ENCODE measurements around the gene CDH23. TPM values are rescaled to one million over a fixed set of nuclear protein-coding genes. Genes with fewer than 3 reads are reported as not detected.

CDH23 gene
- polyA plus RNA-seq, 1 donor from 2014 or later: not detected

DNA sequence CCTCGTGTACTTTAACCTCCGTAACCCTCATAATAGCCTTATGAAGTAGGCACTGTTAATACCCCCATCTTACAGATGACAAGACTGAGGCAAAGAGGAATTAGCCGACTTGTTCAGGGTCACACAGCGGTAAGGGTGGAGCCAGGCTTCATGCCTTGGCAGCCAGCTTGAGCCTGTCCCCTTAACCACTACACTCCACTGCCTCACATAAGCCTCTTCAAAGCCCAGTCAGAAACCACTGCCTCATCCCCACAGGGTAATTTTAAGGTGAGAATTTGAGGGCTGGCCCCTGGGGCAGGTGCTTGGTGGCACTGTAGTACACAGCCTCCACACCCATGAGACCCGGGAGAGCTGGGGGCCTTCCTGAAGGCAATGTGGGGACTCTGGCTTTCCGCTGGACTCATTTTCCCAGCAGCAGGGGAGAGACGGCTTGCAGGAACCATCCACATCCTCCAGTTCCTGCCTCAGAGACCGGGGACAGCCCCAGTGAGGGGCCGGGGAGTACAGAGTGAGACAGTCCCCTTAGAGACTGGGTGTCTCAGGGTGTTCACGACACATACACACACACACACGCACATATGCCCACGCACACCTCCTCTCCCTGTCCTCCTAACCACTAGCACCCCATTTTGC, 330.5 kb downstream of the CDH23 start:
- Mint-ChIP-seq H3K36me3 (no peaks in the 10 kb centered on the region), H3K9me3 (no peaks in the 10 kb centered on the region), H3K27me3 (no peaks in the 10 kb centered on the region), H3K4me3 (peak overlapping the region; percentile 15 to 95 (median 78)), H3K4me1 (peaks cover 32 to 43% (median 35%) of the 10 kb centered on the region in 3 donors), H3K27ac (peak overlapping the region; percentile 75 to 97 (median 95))

DNA sequence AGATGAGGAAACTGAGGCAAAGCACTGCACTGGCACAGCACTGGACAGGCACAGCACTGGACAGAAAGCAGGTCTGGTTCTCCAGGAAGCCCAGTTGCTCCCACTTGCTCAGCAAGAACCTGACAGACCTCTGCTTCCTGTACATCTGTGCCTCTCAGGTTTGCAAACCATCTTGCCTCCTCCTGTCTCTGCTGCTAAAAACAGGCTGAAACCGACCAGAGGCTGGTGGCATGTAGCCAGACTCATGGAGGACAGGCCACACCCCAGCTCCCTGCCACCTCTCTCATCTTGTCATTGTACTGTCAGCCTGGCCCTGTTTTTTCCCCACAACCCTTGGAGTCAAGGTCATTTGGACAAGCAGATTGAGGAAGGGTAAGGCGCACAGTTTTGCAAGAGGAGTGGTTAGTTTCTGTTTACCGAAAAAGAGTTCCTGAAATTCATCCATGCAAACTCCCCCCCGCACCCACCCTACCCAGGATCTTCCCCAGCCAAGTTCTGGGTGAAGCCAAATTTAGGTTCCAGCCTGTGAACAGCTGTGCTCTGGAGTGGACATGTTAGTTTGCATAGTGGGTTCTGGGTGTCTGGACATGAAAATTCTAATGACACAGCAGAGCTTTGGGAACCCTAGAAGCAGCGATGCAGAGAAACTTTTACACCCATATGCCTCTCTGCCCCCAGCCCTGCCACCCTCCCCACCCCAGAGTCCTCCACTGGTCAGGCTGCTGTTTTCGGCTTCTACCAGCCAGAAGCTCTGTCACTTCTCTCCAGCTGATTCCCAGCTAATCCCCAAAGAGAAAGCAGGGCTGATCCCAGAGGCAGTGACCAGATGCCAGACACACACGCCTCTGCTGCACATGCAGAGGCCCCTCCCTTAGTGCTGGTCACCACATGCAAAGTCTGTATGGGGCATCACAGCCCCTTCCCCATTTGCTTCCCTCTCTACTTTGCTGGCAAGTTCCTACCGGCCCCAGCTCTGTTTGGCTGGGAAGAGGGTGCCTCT, 331.3 kb downstream of the CDH23 start:
- H3K27ac Mint-ChIP-seq: peak overlapping the region; percentile 75 to 97 (median 95)
- H3K4me1 Mint-ChIP-seq: peaks cover 27 to 49% (median 43%) of the 10 kb centered on the region in 3 donors
- H3K36me3 Mint-ChIP-seq: peaks cover 2% of the 10 kb centered on the region
- no peaks in the 10 kb centered on the region for H3K9me3 Mint-ChIP-seq
- peak overlapping the region; percentile 15 to 95 (median 78) for H3K4me3 Mint-ChIP-seq
- no peaks in the 10 kb centered on the region for H3K27me3 Mint-ChIP-seq

DNA sequence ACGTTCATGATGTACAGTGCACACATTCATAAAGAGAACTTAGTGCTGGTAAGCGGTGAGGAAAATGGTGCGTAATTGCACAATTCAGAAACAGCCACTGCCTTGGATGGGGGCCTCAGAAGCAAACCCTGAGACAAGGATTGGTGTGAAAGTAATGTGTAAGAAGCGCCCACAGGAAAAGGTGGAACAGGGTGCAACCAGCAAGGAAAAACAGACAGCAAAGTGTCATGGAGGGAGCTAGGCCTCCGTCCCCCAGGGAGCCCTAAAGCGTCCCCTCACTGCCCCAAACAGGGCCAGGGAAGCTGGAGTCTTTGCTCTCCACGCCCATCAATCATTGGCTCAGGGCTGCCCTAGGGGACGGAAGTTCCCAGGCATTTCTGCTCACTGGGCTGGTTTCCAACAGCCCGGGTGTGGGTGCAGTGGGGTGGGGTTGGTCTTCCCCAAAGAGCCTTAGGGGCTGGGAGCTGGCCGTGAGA, 332.5 kb downstream of the CDH23 start:
- Mint-ChIP-seq H3K4me3 (peak overlapping the region in 3 of 4 donors; percentile 1 to 95 (median 90)), H3K4me1 (peaks cover 33 to 57% (median 52%) of the 10 kb centered on the region in 3 donors), H3K27ac (peak overlapping the region in 2 of 3 donors; percentile 54 to 75), H3K9me3 (no peaks in the 10 kb centered on the region), H3K36me3 (peaks cover 3% of the 10 kb centered on the region), H3K27me3 (no peaks in the 10 kb centered on the region)

- Mint-ChIP-seq H3K4me3 (no peak overlapping the region), H3K27ac (no peak overlapping the region), H3K9me3 (no peaks in the 10 kb centered on the region)
Measured at GRCh38 chr10:71731791-71732190, 335.1 kb downstream of the CDH23 start.

GRCh38 chr10:71734797-71735196, 338.1 kb downstream of the CDH23 start:
- Mint-ChIP-seq H3K4me3 (peak overlapping the region in 2 of 4 donors; percentile 72), H3K4me1 (peaks cover 23 to 51% (median 50%) of the 10 kb centered on the region in 3 donors), H3K27me3 (no peaks in the 10 kb centered on the region), H3K9me3 (no peaks in the 10 kb centered on the region), H3K36me3 (peaks cover 3% of the 10 kb centered on the region), H3K27ac (peak overlapping the region in 2 of 3 donors; percentile 91 to 93)

More at GRCh38 chr10:71731791-71732190, 335.1 kb downstream of the CDH23 start:
- Mint-ChIP-seq H3K27me3 (no peaks in the 10 kb centered on the region), H3K4me1 (peaks cover 31 to 61% (median 58%) of the 10 kb centered on the region in 3 donors), H3K36me3 (peaks cover 3% of the 10 kb centered on the region)

DNA sequence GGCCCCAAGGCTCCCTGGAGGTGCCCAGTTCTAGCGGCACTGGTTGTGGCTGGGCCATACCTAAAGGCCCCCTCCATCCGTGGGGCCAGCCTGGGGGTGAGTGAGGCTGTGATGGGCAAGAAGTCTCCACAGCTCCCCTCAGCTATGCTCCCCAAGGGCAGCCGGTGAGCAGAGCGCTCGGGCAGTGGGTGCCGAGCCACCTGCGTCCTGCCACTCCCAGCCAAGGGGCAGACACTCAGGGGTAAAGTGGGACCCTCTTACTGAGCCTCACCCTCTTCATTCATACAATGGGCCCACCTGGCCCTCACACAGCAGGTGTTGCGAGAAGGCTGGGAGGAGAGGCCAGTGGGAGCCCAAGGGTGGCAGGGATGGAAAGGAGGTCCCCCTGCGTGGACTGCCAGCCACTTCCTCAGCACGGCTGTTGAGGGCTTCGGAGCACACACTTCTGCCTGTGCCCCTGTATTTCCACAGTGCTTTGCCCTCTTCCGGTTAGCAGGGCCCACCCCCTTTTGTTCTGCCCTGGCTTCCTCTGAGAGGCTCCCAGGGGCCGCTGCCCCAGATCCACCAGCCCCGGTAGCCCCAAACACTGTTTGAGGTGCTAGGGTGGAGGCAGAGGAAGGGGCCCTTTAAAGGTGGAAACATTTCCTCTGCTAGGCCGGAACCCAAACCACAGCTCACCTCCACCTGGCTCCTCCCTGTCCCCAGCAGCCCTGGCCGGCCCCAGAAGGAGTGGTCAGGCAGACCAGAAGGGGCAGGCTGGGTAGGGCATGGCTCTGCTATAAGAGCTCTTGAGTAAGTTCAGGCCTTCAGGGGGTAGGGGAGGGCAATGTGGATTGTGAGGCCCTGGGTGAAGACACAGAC, 339.2 kb downstream of the CDH23 start:
- H3K27me3 Mint-ChIP-seq: peaks cover under 1% of the 10 kb centered on the region
- peak overlapping the region; percentile 13 to 93 (median 91) for H3K27ac Mint-ChIP-seq
- no peaks in the 10 kb centered on the region for H3K9me3 Mint-ChIP-seq
- H3K4me3 Mint-ChIP-seq: peak overlapping the region in 3 of 4 donors; percentile 0 to 88 (median 50)
- H3K36me3 Mint-ChIP-seq: peaks cover 3% of the 10 kb centered on the region
- H3K4me1 Mint-ChIP-seq: peaks cover 28 to 60% (median 55%) of the 10 kb centered on the region in 3 donors

DNA sequence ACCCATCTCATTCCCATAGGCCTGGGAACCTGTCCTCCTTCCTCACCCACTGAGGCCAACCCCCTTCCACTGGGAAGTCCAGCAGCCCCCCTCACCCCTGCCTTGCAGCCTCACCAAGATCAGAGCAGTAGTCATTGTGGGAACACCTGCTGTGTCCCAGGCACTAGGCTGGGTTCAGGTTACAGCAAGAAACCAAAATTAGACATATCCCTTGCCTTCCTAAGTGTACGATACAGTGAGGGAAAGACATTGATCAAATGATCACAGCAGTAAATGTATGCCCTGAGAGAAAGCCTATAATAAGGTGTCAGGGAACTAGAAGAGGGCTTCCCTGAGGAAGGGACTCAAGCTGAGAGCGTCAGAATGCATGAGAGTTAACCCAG, 339.8 kb downstream of the CDH23 start:
- Mint-ChIP-seq H3K27ac (peak overlapping the region; percentile 13 to 93 (median 91)), H3K36me3 (peaks cover 3% of the 10 kb centered on the region), H3K9me3 (no peaks in the 10 kb centered on the region), H3K27me3 (peaks cover 2% of the 10 kb centered on the region), H3K4me1 (peaks cover 28 to 67% (median 56%) of the 10 kb centered on the region in 3 donors), H3K4me3 (peak overlapping the region in 3 of 4 donors; percentile 0 to 88 (median 50))

- Mint-ChIP-seq H3K27ac (peak overlapping the region; percentile 19 to 93 (median 91)), H3K4me1 (peaks cover 30 to 71% (median 60%) of the 10 kb centered on the region in 3 donors), H3K4me3 (peak overlapping the region in 1 of 4 donors; percentile 13), H3K27me3 (peaks cover 2% of the 10 kb centered on the region), H3K36me3 (peaks cover 3% of the 10 kb centered on the region), H3K9me3 (no peaks in the 10 kb centered on the region)
Measured at GRCh38 chr10:71737001-71737833, 340.5 kb downstream of the CDH23 start.

DNA sequence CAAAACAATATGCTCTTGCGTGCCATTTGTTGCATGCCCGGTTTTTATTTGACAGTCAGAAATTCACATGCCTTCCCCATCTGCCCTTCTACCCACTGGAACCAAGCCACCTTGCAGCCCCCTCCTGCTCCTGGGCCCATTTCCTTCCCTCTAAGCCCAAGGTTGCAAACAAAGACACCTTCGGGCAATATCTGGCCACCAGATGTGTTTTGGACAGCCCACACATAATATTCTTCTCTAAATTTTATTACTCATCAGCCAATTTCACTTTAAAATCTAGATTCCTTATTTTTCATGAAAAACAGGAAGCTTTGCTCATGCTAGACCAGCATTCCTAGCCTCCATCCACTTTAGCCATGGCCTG, 341.1 kb downstream of the CDH23 start:
- H3K4me1 Mint-ChIP-seq: peaks cover 36 to 70% (median 58%) of the 10 kb centered on the region in 3 donors
- peaks cover 3% of the 10 kb centered on the region for H3K36me3 Mint-ChIP-seq
- peaks cover 2% of the 10 kb centered on the region for H3K27me3 Mint-ChIP-seq
- no peak overlapping the region for H3K4me3 Mint-ChIP-seq
- peak overlapping the region; percentile 19 to 93 (median 84) for H3K27ac Mint-ChIP-seq
- H3K9me3 Mint-ChIP-seq: no peaks in the 10 kb centered on the region

GRCh38 chr10:71739358-71739900, 342.7 kb downstream of the CDH23 start:
- H3K4me1 Mint-ChIP-seq: peaks cover 31 to 59% (median 47%) of the 10 kb centered on the region in 3 donors
- H3K9me3 Mint-ChIP-seq: no peaks in the 10 kb centered on the region
- peak overlapping the region in 1 of 4 donors; percentile 45 for H3K4me3 Mint-ChIP-seq
- H3K36me3 Mint-ChIP-seq: no peaks in the 10 kb centered on the region
- peak overlapping the region in 2 of 3 donors; percentile 23 to 85 for H3K27ac Mint-ChIP-seq
- peaks cover 2% of the 10 kb centered on the region for H3K27me3 Mint-ChIP-seq

DNA sequence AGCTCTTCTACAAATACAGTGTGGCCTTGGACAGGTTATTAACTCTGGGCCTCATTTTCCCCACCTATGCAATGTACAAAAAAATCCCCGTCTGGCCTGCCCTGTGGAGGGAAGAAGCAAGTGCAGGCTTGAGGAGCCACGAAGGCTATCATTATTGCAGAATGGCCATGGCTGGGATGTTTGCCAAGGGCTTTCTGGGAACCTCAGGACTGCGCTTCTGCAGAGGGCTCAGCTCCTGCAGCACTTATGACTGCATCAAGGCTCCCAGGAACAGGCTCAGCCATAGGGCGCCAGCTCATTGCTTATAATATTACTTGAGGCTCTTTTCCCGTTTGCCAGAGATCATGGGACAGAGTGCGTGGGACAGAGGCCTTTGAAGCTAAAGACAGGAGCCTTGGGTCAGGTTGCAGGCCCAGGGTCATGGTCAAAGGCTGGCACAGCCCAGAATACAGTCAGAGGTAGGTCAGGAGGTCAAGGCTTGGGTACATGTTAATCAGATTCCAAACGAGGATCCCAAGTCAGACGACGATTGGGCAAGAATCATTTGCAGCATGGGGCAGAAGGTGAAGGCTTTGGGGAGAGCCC, 343.4 kb downstream of the CDH23 start:
- Mint-ChIP-seq H3K4me3 (no peak overlapping the region), H3K27ac (peak overlapping the region in 1 of 3 donors; percentile 18), H3K36me3 (no peaks in the 10 kb centered on the region)

DNA sequence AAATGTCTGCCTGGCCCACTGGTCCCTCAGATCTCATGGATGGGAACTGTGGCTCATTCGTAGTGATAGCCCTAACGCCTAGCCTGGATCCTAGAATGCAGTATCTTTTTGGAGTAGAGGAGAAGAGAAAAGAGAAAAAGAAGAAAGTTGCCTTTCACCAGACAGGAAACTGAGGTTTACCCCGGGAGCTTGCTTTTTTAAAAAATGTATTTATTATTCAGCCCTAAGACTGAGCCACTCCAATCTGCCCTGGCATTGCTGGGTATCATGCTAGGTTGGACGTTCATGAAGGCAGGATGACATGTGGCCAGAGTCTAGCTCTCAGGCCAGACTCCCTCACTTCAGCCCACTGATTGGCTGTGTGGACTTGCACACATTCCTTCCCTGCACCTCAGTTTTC, 344.3 kb downstream of the CDH23 start:
- Mint-ChIP-seq H3K36me3 (no peaks in the 10 kb centered on the region), H3K4me3 (peak overlapping the region in 2 of 4 donors; percentile 20 to 52), H3K4me1 (peaks cover 30 to 57% (median 49%) of the 10 kb centered on the region in 3 donors), H3K27ac (peak overlapping the region in 1 of 3 donors; percentile 1), H3K9me3 (no peaks in the 10 kb centered on the region), H3K27me3 (peaks cover 2% of the 10 kb centered on the region)

More for the DNA sequence above, 343.4 kb downstream of the CDH23 start:
- peaks cover 2% of the 10 kb centered on the region for H3K27me3 Mint-ChIP-seq
- H3K4me1 Mint-ChIP-seq: peaks cover 31 to 57% (median 49%) of the 10 kb centered on the region in 3 donors
- no peaks in the 10 kb centered on the region for H3K9me3 Mint-ChIP-seq

- no peaks in the 10 kb centered on the region for H3K9me3 Mint-ChIP-seq
- peak overlapping the region in 1 of 4 donors; percentile 49 for H3K4me3 Mint-ChIP-seq
- H3K36me3 Mint-ChIP-seq: no peaks in the 10 kb centered on the region
- peaks cover 24 to 57% (median 49%) of the 10 kb centered on the region in 3 donors for H3K4me1 Mint-ChIP-seq
- peaks cover 2% of the 10 kb centered on the region for H3K27me3 Mint-ChIP-seq
- H3K27ac Mint-ChIP-seq: peak overlapping the region in 2 of 3 donors; percentile 1 to 33
Measured at GRCh38 chr10:71741671-71742070, 345.0 kb downstream of the CDH23 start.
